Epidermal melanocyte (primary cell): ENCODE data around the gene STK39.
"Not testable (repeated sequence)": the region's sequence is repeated elsewhere in the genome, so short reads cannot be mapped to it uniquely, and the experiment has no call there.

Source experiments
- DNase-seq: peaks from one replicate; pipeline ENCODE4 v3.0.0; 2011; ENCODE audit warnings: low spot score; ENCODE audit not compliant: insufficient read length

STK39 gene

DNA sequence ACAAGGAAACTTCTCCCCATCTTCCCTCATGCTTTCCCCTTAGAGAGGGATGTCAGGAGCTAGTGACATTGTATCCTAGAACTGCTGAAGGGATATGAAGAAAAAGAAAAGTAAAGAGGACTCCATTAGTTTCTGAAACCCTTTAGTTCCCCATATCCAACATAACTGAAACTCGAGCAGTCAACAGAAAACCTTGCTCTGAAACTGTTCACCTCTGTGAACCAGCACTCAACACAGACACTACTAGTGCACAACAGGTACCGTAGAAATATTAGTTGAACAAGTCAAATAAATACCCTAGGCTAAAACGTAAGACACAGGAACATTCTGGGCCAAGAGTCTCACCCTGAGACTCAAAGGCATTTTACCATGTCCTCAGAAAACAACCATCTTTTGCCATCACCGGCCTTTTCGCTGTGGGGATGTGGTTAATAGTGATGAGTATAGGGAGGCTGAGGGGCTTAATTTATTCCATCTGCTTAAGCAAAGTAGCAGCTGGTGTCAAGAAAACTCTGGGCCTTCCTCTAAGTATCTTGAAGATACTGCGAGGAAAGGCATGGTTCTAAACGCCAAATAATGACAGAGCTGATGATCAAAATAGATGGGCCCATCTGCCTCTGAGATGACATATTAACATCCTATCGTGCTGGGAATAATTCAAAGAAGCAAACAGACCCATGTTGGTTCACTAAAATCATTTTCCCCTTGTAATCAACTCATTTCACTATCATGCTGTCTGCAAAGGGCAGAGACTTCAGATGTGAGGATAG, 156.8 kb downstream of the STK39 start:
- DNase-seq, result no peak

DNA sequence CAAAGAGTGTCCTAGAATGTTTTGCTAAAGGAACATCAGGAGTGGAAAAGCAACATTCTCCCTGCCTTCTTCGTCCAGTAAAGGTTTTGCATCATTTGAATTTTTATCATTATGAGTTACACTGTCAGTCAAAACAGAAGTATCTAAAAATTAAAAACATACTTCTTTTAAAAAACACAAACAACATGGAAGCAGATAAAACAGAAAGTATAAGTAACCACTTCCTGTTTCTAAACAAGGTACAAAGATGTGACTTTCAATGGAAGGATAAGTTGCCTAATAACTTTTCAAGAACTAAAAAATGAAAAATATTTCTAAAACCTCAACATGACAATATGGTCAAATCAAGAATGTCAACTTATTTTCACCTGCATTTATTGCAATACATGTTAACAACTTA, 158.2 kb downstream of the STK39 start:
- no peak for DNase-seq

DNA sequence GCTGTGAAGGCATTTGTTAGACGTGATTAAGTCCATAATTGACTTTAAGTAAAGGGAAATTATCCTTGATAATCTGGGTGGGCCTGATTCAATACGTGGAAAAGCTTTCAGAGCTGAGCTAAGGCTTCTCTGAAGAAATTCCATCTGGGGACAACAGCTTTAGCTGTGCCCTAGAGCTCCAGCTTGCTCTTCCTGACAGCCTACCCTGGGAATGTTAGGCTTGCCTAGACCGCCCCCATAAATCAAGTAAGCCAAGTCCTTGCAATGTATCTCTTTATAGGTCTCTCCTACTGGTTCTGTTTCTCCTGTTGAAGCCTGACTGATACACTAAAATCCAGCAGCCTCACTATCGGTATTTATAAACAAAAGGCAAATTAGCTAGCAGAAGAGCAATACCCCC, 160.0 kb downstream of the STK39 start:
- DNase-seq, result no peak

DNA sequence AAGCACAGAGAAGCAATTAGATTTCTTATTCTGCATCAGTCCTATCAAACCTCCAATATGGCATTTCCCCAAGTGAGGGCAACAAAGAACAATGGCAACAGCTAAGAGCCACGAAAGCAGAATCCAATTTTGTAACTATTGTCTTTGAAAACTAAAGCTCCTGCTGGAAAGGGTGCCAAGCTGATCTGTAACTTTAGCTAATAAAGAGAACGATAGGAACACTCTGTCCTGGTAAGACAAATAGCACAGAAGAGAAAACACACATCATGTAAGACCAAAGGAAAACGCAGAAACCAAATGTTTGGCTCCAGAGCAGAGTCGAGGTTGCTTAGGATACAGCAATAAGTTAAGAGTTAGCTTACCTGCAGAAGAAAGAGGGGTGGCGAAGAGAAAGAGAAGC, 160.5 kb downstream of the STK39 start:
- no peak for DNase-seq

DNA sequence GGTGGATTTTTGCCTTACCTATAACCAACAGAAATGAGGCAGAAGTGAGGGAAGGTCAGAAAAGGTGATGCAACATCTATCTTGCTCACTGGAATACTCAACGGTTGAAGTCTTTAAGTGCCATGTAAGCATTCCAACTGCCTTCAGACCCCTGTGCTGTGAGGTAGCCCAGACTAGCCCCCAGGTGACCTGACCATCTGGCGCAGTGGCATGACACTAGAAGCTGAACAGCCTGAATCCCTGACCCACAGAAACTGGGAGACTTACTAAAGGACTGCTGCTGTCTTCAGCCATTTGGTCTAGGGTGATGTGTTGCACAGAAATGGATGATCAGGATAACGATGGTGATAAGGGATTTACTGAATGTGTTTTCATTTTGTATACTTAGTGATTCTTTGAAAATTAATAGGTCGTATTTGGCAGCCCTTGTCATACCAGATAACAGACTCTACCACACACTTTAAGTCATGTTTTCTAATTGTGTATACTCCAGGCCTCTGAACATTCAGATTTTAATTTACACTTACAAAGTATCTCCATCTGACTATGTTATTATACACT, 161.5 kb downstream of the STK39 start:
- DNase-seq, result no peak

DNA sequence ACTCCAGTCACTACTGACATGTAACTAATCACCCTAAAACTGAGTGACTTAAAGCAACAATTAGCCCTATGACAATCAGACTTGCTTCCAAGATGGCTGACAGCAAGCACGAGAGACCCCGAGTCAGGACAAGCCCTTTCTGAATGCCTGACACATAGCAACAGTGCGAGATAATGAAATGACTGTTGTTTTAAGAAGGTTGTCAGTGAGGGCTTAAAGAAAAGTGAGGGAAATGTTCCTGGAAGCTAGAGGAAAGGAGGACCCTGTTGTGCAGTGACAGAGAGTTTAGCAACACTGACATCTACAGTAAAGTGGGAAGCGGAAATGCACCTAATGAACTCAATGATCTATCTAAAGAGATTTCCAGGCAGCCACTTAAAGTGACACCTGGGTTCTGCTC, 163.1 kb downstream of the STK39 start:
- no peak for DNase-seq

DNA sequence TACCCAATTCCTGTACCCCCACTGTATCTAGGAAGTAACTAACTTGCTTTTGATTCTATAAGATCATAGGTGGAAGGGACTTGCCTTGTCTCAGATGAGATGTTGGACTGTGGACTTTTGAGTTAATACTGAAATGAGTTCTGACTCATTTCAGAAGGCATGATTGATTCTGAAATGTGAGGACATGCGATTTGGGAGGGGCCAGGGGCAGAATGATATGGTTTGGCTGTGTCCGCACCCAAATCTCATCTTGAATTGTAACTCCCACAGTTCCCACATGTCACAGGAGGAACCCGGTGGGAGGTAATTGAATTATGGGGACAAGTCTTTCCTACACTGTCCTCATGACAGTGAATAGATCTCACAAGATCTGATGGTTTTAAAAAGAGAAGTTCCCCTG, 165.9 kb downstream of the STK39 start:
- DNase-seq, result not testable (repeated sequence)

DNA sequence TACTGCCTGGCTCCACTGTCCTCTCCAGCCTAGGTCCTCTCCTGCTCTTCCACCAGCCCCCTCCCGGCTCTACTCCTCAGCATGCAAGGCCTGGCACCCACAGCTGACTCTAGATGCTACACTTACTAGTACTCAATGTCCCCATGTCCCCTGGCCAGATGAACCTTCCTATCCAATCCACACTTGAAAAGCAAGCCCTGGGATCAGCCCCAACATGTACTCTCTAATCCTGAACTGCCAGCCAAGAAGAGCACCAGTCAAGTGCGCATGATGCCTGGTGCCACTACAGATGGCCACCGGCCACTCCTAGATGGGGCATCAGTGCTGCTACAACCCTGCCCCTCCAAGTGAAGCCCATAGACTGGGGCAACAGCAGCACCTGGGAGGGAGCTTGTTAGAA, 168.2 kb downstream of the STK39 start:
- DNase-seq, result no peak

DNA sequence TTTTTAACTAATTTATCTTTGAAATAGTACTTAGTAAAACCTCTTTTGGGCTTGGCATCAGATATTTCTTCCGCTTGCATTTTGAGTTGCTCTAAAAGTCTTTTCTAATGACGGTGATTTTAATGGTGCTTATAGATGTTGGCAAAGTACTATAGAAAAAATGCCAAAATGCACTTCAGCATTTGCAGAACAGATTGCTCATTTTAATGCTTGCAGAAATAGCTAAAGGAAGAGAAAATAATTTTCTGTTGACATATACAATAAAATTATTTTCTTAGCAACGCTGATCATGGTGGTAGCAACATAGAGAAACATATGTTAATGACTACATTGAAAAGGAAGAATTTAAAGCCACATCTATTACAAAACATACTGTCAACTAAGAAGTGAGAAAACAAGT, 170.7 kb downstream of the STK39 start:
- no peak for DNase-seq

DNA sequence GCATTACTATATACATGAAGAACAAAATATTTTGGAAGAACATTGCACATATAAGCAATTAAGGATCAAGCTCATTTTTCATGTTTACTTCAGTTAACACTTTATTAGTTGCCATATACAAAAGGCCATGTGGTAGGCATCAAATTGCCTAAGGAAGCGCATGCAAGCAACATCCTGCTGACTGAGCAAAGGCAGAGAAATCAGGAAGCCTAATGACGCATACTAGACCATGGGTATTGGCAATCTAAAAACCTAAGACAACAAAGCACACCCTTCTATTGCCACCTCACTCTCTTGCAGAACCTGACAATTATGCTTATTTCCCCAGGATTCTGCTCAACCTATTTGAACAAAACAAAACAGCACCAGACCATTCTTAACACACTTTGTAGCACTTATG, 171.9 kb downstream of the STK39 start:
- no peak for DNase-seq

DNA sequence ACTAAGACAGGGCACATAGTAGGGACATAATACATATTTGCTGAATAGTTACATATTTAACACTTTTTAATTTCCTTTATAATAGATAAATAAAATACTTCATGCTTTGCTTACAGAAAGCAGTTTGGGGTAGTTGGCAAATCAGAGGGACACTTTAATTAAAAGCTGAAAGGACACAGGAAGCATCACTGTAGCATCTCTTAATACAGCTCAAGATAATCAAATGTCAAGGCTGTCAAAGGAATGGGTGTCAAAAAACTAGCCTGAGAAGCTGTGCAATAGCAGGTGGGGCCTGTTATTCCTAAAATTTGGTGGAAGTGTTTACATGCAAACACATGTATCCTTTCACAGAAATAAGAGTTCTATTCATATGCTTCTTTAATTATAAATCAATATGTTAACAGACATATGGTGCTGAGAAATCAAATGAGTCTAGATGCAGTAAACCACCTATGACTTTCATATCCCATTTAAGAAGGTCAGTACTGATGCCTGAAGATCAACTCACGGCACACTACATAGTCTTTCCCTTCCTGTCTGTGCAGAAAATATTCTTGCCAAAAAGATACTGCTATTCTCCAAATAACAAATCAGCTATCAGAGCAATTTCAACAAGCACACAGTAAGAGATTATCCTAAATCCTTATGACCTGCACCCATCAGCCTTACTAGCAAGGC, 174.6 kb downstream of the STK39 start:
- DNase-seq, result no peak

DNA sequence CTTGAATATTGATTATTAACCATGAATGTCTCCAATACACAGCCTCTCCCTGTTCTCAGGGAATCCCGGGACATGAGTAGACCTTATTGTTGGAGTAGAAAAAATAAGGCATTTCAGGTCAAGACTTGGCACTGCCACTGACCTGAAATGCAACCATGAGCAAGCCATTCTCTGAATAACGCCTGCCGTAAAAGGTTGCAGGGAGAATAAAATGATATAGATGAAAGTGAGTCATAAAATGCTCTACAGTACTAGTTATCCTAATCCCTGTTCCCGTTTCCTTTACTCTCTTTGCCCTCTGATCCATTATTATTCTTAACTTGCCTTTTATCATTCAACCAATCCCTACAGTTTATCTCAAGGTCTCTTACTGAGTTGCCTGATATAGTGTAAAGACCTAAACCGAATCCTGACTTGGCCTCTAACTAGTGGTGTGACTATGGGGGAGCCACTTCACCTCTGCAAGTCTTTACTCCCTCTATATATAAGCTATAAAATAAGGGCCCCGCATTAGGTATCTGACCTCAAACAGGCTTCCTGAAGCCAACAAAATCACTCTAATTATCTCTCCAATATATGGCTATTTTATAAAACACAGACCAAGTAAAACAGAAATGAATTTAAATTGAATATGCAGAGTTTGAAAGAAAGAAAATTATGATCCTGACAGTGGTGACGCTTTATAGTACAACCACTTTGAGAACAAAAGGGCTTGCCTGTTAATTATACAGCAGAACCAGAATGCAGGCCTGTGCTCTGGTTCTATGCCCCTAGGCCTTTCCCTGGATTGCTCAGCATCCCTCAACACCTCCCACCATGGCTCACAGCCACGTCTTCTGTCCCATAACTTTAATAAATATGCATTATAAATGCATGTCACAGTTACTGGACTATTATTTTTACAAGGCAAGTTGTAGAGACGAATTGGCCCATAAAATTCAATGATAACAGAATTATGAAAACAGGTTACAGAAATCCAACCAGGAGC, 183.1 kb downstream of the STK39 start:
- DNase-seq, result no peak

DNA sequence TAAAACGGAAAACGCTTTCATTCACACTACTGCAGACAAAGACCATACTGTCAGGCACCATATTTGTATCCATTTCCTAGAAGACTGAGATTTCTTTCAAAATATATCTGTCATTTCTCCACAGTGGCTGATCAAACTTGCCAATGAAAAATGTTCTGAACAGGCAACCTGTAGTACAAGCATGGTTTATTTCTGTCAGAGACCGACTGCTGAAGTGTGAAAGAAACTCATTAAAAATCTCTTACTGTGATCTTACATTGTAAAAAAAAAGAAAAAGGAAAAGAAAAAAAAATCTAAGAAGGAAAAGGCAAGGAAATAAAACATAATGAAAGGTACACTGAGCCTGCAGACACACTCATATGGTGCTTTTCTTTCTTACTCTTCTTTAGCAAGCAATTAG, 184.5 kb downstream of the STK39 start:
- no peak for DNase-seq

DNA sequence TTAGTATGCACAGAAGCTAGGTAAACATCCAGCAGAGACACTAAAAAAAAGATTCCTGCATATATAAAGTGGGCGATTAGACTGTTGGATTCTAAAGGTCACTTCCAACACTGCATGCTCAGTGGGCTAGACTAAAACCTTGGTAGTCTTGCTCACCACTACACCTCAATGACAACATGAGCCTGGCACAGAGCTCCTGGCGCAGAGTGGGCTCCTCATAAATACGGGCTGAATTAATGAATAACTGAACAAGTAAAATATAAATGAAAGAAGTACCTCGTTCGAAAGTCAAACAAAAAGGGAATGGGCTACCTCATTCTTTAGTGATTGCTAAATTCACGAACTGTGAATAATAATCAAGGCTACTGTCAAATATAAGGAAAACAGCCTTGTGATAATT, 185.3 kb downstream of the STK39 start:
- no peak for DNase-seq

DNA sequence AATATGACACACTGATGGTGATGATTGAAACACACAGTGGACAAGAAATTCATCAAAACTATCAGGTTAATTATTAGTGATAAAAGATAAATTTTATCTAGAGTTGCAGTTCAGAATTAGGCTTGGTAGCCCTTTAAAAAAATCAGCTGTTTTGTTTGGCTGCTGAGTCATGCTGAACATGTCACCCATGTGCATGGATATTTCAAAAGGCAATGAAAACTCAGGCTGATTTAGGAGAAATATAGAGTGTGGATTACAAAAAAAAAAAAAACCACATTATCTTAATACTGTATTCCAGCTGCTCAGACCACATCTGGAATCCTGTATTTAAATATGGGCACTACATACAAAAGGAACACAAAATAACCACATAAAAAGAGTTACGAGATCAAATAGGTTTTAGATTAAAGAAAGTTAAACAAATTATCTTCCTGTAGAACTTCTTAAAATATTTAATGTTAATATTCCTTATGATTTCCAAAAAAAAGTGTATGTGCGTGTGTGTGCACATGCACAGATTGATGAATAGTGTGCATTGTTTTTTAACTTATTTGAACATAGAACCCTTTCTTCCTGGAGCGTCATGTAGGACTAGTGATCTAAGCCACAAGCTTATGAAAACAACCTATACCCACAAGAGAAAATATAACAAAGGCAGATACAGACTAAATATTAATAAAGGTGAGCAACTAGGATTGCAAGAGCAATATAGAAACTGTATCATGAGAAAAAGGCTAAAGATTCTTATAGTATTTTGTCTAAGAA, 186.2 kb downstream of the STK39 start:
- peak; percentile 33 for DNase-seq

DNA sequence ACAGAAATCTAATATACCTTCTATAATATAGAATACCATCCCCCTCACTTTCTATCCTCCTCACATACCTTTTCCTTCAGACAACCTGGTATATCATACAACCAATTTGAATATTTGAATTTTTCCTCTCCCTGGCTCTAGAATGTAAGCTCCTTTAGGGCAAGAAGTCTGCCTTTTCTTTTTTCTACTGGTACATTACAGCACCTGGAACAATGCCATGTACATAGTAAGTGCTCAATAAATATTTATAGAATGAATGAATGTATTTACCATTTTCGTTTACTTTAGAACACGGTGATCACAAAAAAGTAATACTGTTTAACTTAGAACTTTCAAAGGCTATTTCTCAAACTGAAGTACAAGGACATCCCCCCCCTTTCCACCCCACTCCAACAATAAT, 187.6 kb downstream of the STK39 start:
- no peak for DNase-seq

DNA sequence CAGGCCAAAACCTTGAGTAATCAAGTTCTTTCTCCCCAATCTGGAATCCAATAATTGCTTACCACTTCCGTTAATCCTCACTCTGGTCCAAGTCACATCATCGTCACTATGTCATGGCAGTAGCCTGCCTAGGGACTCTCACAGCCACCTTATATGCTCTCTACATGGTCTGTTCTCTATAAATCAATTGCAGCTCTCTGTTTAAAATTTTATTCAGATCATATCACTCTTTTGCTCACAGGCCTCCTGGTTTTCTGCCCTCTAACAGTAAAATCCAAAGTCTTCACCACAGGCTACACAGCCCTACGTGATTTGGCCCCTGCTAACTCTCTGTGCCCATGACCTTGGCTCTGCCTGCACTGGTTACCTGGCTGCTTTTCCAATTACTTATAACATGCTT, 188.7 kb downstream of the STK39 start:
- DNase-seq, result no peak

DNA sequence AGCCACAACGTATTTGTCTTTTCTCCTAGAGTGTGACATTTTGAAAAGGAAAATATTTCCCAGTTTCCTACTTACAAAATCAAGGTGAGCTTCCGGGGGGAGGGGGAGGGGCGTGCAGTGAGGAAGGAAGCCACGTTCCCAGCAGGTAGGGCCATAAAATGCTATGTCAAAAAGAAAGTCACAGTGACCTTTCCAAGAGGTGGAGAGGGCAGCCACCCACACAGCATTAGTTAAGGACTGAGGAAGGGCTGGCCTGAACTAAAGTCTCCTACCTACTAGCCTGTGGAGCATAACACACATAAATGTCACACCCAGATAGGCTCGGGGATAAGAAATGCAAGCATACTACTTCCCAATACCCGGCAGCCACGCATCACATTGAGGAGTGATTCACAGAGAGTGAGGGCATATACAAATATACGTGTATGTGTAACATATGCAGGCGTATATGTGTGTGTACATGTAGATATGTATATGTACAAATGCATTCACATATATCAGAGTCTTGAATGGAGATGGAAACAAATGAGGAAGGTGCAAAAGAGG, 191.1 kb downstream of the STK39 start:
- no peak for DNase-seq

DNA sequence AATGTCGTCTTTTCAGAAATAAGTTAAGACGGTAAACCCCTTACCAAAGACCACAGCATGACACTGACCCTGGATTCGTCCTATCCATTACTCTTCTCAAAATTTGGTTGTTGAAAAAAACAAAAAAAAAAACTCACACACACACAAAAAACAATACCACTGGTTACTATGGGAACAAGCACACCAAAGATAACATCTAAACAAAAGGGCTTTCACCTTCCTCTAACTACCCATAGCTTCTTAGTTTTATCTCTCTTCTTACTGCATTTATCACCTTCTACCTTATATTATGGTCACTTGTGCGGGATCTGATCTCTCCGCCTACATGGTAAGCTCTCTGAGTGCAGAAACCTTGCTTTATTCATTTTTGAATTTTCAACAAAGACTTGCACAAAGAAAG, 192.7 kb downstream of the STK39 start:
- no peak for DNase-seq

DNA sequence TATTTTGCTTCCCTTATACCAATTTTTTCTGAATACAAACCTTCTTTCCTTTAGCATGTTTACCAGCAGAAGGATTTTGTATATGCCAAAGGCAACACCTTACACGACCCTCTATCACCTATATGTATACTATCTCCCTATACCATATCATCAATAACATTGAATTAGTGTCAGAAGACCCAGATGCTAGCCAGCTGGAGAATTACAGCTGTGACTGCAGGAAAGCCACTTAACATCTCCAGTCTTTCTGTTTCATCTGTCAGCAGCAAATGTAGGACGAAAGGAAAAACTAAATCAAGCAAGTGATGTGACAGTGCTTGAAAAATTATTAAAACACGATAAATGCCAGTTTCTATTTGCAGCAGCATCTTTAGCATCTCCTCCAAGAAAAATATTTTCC, 193.7 kb downstream of the STK39 start:
- no peak for DNase-seq

DNA sequence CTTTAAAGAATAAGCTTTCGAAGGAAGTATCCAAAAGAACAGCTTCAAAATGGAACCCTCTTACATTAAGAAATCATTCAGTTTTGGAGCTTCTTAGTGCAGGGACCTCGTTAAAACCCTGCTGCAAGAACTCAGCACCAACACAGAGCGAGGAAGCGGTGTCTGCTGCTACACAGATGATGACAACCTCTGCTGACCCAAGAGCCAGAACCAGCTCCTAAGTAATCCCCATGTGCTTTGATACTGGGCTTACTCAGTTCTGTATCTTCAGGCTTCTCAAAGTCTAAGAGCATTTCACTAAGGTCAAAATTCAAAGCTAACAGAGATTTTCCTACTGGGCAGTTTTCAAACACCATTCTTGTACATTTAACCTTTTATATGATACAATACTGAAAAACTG, 194.6 kb downstream of the STK39 start:
- DNase-seq, result no peak
